GM06990 (cell line): Measurements from ENCODE around the gene SOX10.

Source experiments
- DNase-seq: peaks from one replicate; pipeline ENCODE4 v3.0.0-alpha.2; 2011; ENCODE audit not compliant: insufficient read length; ENCODE audit errors: extremely low read depth
- H3K27me3 ChIP-seq: replicated peaks from 2 replicates; pipeline ENCODE4 v1.6.0; 2011; ENCODE audit warnings: low read length; ENCODE audit not compliant: control insufficient read depth, insufficient read depth
- H3K36me3 ChIP-seq: 2 replicates; pipeline ENCODE4 v1.5.1; 2011; ENCODE audit warnings: low read length; ENCODE audit not compliant: control insufficient read depth, insufficient read depth
- H3K4me3 ChIP-seq: replicated peaks from 2 replicates; pipeline ENCODE4 v1.5.1; 2011; ENCODE audit warnings: low read depth, mild to moderate bottlenecking, control low read depth, low read length
- TF ChIP-seq, protein P1 (sequence below): IDR thresholded peaks from 2 replicates; pipeline ENCODE4 v1.5.1; 2011; ENCODE audit warnings: low read length, control low read depth, mild to moderate bottlenecking, inconsistent platforms; ENCODE audit not compliant: insufficient read depth, poor library complexity, severe bottlenecking

Gene SOX10

DNA sequence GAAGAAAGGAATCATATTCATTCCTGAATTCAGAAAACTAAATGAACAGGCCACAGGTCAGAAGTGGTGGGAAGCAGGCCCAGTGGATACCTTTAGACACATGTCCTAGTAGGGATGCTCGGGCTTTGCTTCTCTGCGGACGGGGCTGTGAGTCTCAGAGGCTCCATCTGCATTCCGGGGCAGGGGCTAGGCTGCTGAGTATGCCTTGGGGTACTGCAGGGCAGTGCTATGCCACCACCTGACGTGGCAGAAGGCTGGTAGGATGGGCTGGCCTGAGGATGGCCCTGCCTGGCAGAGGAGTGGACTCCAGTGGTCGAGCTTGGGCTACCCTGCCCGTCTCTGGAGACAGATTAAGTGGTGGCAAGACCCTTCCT, 40.5 kb downstream of the SOX10 start:
- DNase-seq = no peak
- TF ChIP-seq, protein P1, sequence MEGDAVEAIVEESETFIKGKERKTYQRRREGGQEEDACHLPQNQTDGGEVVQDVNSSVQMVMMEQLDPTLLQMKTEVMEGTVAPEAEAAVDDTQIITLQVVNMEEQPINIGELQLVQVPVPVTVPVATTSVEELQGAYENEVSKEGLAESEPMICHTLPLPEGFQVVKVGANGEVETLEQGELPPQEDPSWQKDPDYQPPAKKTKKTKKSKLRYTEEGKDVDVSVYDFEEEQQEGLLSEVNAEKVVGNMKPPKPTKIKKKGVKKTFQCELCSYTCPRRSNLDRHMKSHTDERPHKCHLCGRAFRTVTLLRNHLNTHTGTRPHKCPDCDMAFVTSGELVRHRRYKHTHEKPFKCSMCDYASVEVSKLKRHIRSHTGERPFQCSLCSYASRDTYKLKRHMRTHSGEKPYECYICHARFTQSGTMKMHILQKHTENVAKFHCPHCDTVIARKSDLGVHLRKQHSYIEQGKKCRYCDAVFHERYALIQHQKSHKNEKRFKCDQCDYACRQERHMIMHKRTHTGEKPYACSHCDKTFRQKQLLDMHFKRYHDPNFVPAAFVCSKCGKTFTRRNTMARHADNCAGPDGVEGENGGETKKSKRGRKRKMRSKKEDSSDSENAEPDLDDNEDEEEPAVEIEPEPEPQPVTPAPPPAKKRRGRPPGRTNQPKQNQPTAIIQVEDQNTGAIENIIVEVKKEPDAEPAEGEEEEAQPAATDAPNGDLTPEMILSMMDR = no peak
- Histone ChIP-seq H3K4me3 (no peak overlapping the region), H3K36me3 (peaks cover 10% of the 10 kb centered on the region), H3K27me3 (no peaks in the 10 kb centered on the region)

DNA sequence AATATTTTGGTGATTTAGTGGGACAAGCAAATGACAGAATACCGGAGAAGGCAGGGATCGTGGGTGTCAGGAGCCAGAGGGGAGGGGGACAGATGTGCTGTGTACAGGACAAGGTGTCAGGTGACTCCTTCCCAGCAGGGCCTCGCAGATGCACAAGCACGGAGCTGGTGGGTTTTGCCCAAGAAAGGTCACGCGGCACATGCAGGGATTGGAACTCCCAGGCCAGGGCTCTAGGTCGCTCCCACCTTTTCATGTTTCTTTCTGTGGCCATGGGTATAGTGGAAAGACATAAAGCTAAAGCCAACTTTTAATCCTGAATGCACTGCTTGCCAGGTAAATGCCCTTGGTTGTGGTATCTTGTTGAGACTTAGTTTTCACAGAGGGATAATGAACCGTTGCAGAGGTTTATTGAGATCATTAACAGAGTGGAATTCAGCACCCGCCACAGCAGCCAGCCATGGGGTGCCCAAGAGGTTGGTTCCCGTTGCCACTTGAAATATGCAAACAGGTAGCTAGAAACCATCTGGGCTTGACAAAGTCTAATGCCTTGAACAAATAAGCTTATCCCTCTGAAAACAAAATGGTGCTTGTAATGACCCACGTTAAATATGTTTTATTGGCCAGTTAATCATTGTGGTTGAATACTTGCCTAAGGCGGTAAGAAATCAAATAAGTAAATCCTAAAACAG, 41.1 kb downstream of the SOX10 start:
- H3K4me3 ChIP-seq = no peak overlapping the region
- H3K27me3 ChIP-seq = no peaks in the 10 kb centered on the region
- H3K36me3 ChIP-seq = peaks cover 10% of the 10 kb centered on the region
- TF ChIP-seq, protein P1 = no peak
- DNase-seq = no peak

DNA sequence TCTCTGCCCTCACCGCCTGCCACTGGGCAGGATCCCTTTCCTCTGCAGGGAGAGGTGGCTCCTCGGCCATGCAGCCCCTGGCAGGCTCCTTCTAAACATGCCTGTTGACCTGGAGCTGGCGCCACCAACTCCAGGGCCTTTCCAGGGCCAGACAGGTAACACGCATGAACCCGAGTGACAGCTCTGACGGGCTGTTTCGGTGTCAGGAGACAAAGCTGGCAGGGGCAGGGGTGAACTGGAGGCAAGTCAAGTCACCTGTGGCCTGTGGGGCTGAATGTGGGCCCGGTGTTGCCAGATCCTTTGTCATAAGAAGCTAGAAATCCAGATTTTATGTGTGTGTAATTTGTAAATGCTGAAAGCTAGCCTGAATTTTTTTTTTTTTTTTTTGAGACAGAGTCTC, 42.2 kb downstream of the SOX10 start:
- DNase-seq = no peak
- no peak overlapping the region for H3K4me3 ChIP-seq
- peaks cover 13% of the 10 kb centered on the region for H3K36me3 ChIP-seq
- H3K27me3 ChIP-seq = no peaks in the 10 kb centered on the region
- TF ChIP-seq, protein P1 = no peak

DNA sequence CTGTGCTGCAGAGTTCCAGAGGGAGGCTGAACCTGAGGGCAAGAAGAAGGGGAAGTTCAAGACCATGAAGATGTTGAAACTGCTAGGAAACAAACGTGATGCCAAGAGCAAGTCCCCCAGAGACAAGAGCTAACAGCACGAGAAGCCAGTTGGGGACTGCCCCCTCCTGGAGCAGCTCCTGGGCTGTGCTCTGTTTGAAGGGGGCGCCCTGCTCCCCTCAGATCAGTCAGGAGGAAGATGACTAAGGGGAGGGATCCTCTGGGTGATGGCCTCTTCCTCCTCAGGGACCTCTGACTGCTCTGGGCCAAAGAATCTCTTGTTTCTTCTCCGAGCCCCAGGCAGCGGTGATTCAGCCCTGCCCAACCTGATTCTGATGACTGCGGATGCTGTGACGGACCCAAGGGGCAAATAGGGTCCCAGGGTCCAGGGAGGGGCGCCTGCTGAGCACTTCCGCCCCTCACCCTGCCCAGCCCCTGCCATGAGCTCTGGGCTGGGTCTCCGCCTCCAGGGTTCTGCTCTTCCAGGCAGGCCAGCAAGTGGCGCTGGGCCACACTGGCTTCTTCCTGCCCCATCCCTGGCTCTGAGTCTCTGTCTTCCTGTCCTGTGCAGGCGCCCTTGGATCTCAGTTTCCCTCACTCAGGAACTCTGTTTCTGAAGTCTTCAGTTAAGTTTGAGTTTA, 43.5 kb downstream of the SOX10 start:
- DNase-seq = no peak
- Histone ChIP-seq H3K36me3 (peaks cover 15% of the 10 kb centered on the region), H3K27me3 (no peaks in the 10 kb centered on the region), H3K4me3 (no peak overlapping the region)
- TF ChIP-seq, protein P1 = no peak

DNA sequence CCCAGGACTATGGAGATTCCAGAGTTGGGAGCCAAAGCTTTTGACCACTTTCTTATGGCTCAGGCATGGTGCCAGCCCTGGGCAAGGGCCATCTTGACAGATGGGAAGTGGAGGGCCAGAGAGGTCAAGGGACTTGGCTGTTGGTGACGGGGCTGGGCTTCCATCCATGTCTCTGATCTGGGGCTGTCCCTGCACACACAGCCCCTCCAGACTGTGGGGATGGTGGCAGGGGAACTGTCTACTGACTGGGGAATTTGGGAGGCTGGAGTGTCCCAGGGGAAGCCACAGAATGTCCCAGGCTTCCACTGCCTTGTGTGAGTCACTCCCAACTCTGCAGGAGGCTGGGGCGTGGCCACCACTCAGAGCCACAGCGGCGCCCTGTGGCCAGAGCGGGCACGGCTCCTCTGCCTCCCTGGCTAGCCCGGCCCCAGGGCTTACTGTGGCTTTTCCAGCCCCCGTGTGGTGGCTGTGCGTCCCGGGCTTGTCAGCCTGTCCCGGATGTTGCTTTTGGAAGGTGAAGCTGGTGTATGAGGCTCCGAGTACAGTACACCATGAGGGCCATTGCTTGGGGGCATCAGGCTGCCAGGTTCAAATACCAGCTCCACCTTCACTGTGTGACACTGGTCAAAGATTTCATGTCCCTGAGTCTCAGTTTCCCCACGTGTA, 50.5 kb downstream of the SOX10 start:
- H3K27me3 ChIP-seq = no peaks in the 10 kb centered on the region
- H3K4me3 ChIP-seq = no peak overlapping the region
- peak; percentile 83 for DNase-seq
- TF ChIP-seq, protein P1 = peak; percentile 100
- H3K36me3 ChIP-seq = peaks cover 17% of the 10 kb centered on the region
